ENCODE data around the gene DLD.
"Not testable (repeated sequence)": the region's sequence is repeated elsewhere in the genome, so short reads cannot be mapped to it uniquely, and the experiment has no call there.

The DLD gene

GRCh38 chr7:107890962-107891635 is at the start of gene DLD:
Gene DLD, plus strand, starts transcription at chr7:107891183. Its CDS starts 68 bp downstream, at chr7:107891251.
- peak; percentile 79 for DNase-seq

GRCh38 chr7:107842213-107842612 is 48.8 kb upstream of the DLD start:
- no peak for DNase-seq

GRCh38 chr7:107843184-107843583 is 47.8 kb upstream of the DLD start:
- DNase-seq = no peak

- DNase-seq = no peak
Observed at GRCh38 chr7:107846324-107846723, 44.7 kb upstream of the DLD start.

- DNase-seq = no peak
Observed at GRCh38 chr7:107847168-107847835, 43.7 kb upstream of the DLD start.

- not testable (repeated sequence) for DNase-seq
Observed at GRCh38 chr7:107847836-107848175, 43.2 kb upstream of the DLD start.

GRCh38 chr7:107848211-107848610 is 42.8 kb upstream of the DLD start:
- DNase-seq = not testable (repeated sequence)

GRCh38 chr7:107850216-107850615 is 40.8 kb upstream of the DLD start:
- no peak for DNase-seq

- no peak for DNase-seq
Observed at GRCh38 chr7:107850643-107851042, 40.3 kb upstream of the DLD start.

GRCh38 chr7:107854454-107854853 is 36.5 kb upstream of the DLD start:
- DNase-seq = no peak

- no peak for DNase-seq
Observed at GRCh38 chr7:107854989-107855388, 36.0 kb upstream of the DLD start.

GRCh38 chr7:107856806-107857540 is 34.0 kb upstream of the DLD start:
- DNase-seq = no peak

- DNase-seq = no peak
Observed at GRCh38 chr7:107857541-107857912, 33.5 kb upstream of the DLD start.

- no peak for DNase-seq
Observed at GRCh38 chr7:107858280-107858679, 32.7 kb upstream of the DLD start.

GRCh38 chr7:107860279-107860961 is 30.6 kb upstream of the DLD start:
- no peak for DNase-seq

- no peak for DNase-seq
Observed at GRCh38 chr7:107860981-107861652, 29.9 kb upstream of the DLD start.

- no peak for DNase-seq
Observed at GRCh38 chr7:107865956-107866775, 24.8 kb upstream of the DLD start.

GRCh38 chr7:107867858-107868466 is 23.0 kb upstream of the DLD start:
- no peak for DNase-seq

GRCh38 chr7:107870427-107871000 is 20.5 kb upstream of the DLD start:
- DNase-seq = no peak

- DNase-seq = no peak
Observed at GRCh38 chr7:107874111-107874510, 16.9 kb upstream of the DLD start.
